COLO829 (cell line): ENCODE data around the gene ARHGAP11B.
A peak's percentile ranks its signal among the peaks of the same experiment; 100 is the strongest.
"Not testable (repeated sequence)": the region's sequence is repeated elsewhere in the genome, so short reads cannot be mapped to it uniquely, and the experiment has no call there.

ENCODE experiments used
- DNase-seq: peaks from one replicate; pipeline ENCODE4 v3.0.0; 2012; ENCODE audit warnings: low spot score

Gene ARHGAP11B

GRCh38 chr15:30625436-30626193 is at the start of gene ARHGAP11B:
Gene ARHGAP11B (plus strand): TSS chr15:30626128.
- peak; percentile 58 for DNase-seq

GRCh38 chr15:30579394-30579970 is 46.4 kb upstream of the ARHGAP11B start:
- DNase-seq, result not testable (repeated sequence)

GRCh38 chr15:30580716-30581115 is 45.2 kb upstream of the ARHGAP11B start:
- not testable (repeated sequence) for DNase-seq

- not testable (repeated sequence) for DNase-seq
These were observed 27.0 kb upstream of the ARHGAP11B start for GRCh38 chr15:30598953-30599352.

- DNase-seq, result not testable (repeated sequence)
These were observed 22.1 kb upstream of the ARHGAP11B start, which contains the start of gene GOLGA8H for GRCh38 chr15:30603796-30604195. Gene GOLGA8H (plus strand): TSS chr15:30604028. CDS start chr15:30604126, 98 bp downstream.

GRCh38 chr15:30612271-30612670 is 13.7 kb upstream of the ARHGAP11B start:
- DNase-seq, result not testable (repeated sequence)

- not testable (repeated sequence) for DNase-seq
These were observed 4.6 kb upstream of the ARHGAP11B start for GRCh38 chr15:30621342-30621741.

- DNase-seq, result not testable (repeated sequence)
These were observed 252 bp downstream of the ARHGAP11B start for GRCh38 chr15:30626194-30626565.

- DNase-seq, result not testable (repeated sequence)
These were observed 704 bp downstream of the ARHGAP11B start for GRCh38 chr15:30626632-30627031.

- no peak for DNase-seq
These were observed 24.3 kb downstream of the ARHGAP11B start for GRCh38 chr15:30650012-30650929.

GRCh38 chr15:30661154-30661553 is 35.2 kb downstream of the ARHGAP11B start:
- not testable (repeated sequence) for DNase-seq

GRCh38 chr15:30669621-30670020 is 43.7 kb downstream of the ARHGAP11B start:
- not testable (repeated sequence) for DNase-seq

- no peak for DNase-seq
These were observed 44.1 kb downstream of the ARHGAP11B start for GRCh38 chr15:30670056-30670455.

- DNase-seq, result no peak
These were observed 45.4 kb downstream of the ARHGAP11B start for GRCh38 chr15:30671309-30671708.

- no peak for DNase-seq
These were observed 49.2 kb downstream of the ARHGAP11B start for GRCh38 chr15:30675126-30675525.

- DNase-seq, result not testable (repeated sequence)
These were observed 50.0 kb downstream of the ARHGAP11B start for GRCh38 chr15:30675891-30676290.

GRCh38 chr15:30680997-30681396 is 55.1 kb downstream of the ARHGAP11B start:
- not testable (repeated sequence) for DNase-seq

GRCh38 chr15:30685709-30686285 is 59.9 kb downstream of the ARHGAP11B start:
- not testable (repeated sequence) for DNase-seq

GRCh38 chr15:30686651-30687050 is 60.7 kb downstream of the ARHGAP11B start:
- DNase-seq, result not testable (repeated sequence)
